Neural cell (in vitro differentiated cells): ENCODE data around the gene PICALM. TPM values are rescaled to one million over a fixed set of nuclear protein-coding genes. Genes with fewer than 3 reads are reported as not detected.

Source experiments
- H2AFZ ChIP-seq: fragments of 200-600, 300-800 bp; sonication (generic), shearing (Covaris generic); 2 replicates; pipeline ENCODE4 v1.6.0; 2014; ENCODE audit warnings: low read depth, mild to moderate bottlenecking, antibody characterized with exemption, low read length, moderate library complexity
- H3F3A ChIP-seq: fragments of 200-600 bp; shearing (Covaris generic); 2 replicates; pipeline ENCODE4 v1.6.1; 2016; ENCODE audit warnings: mild to moderate bottlenecking, moderate library complexity, mixed read lengths, antibody characterized with exemption, low read length; ENCODE audit not compliant: insufficient read depth, poor library complexity, severe bottlenecking
- H3K27ac ChIP-seq: fragments of 200-600, 300-800 bp; sonication (generic), shearing (Covaris generic); 2 replicates; pipeline ENCODE4 v1.5.1; 2014; ENCODE audit warnings: mild to moderate bottlenecking, low read length, moderate library complexity
- H3K27me3 ChIP-seq: fragments of 300-800, 200-600 bp; sonication (generic), shearing (Covaris generic); 2 replicates; pipeline ENCODE4 v1.6.0; 2014; ENCODE audit warnings: mild to moderate bottlenecking, low read depth, low read length, moderate library complexity; ENCODE audit not compliant: insufficient read depth
- H3K36me3 ChIP-seq: fragments of 300-800, 200-600 bp; sonication (generic), shearing (Covaris generic); 2 replicates; pipeline ENCODE4 v1.5.1; 2014; ENCODE audit warnings: mild to moderate bottlenecking, antibody characterized with exemption, low read length, moderate library complexity; ENCODE audit not compliant: insufficient read depth
- H3K4me2 ChIP-seq: fragments of 300-800, 200-600 bp; sonication (generic), shearing (Covaris generic); 2 replicates; pipeline ENCODE4 v1.6.0; 2014; ENCODE audit warnings: mild to moderate bottlenecking, low read length
- H3K4me3 ChIP-seq: fragments of 300-800, 200-600 bp; sonication (generic), shearing (Covaris generic); 2 replicates; pipeline ENCODE4 v1.5.1; 2014; ENCODE audit warnings: mild to moderate bottlenecking, low read length, moderate library complexity
- H3K79me2 ChIP-seq: fragments of 200-600 bp; shearing (Covaris generic); replicated peaks from 2 replicates; pipeline ENCODE4 v1.6.0; 2014; ENCODE audit warnings: mild to moderate bottlenecking, low read length, moderate library complexity; ENCODE audit not compliant: insufficient read depth
- H3K9ac ChIP-seq: fragments of 300-800, 200-600 bp; sonication (generic), shearing (Covaris generic); 2 replicates; pipeline ENCODE4 v1.6.1; 2016; ENCODE audit warnings: mild to moderate bottlenecking, low read length, mixed read lengths
- H3K9me2 ChIP-seq: fragments of 200-600 bp; shearing (Covaris generic); 2 replicates; pipeline ENCODE4 v1.6.1; 2016; ENCODE audit warnings: mild to moderate bottlenecking, low read length, mixed read lengths; ENCODE audit not compliant: insufficient read depth
- H3K9me3 ChIP-seq: fragments of 200-600, 300-800 bp; sonication (generic), shearing (Covaris generic); 2 replicates; pipeline ENCODE4 v1.6.1; 2016; ENCODE audit warnings: mild to moderate bottlenecking, mixed run types, low read length, moderate library complexity, mixed read lengths
- H4K20me1 ChIP-seq: fragments of 200-600 bp; shearing (Covaris generic); 2 replicates; pipeline ENCODE4 v1.6.1; 2016; ENCODE audit warnings: mild to moderate bottlenecking, mixed run types; ENCODE audit not compliant: insufficient read depth
- CTCF ChIP-seq: fragments of 450-650 bp; IDR thresholded peaks from 2 replicates; pipeline ENCODE4 v1.5.1; 2014; ENCODE audit warnings: antibody characterized with exemption, mild to moderate bottlenecking, moderate library complexity; ENCODE audit not compliant: poor library complexity, severe bottlenecking
- EP300 ChIP-seq: fragments of 450-650 bp; conservative IDR thresholded peaks from 2 replicates; pipeline ENCODE4 v1.6.1; 2014; ENCODE audit warnings: antibody characterized with exemption, mild to moderate bottlenecking, moderate library complexity; ENCODE audit not compliant: poor library complexity, severe bottlenecking
- EZH2 ChIP-seq: fragments of 200-600, 300-800 bp; shearing (Covaris generic), sonication (generic); IDR thresholded peaks from 2 replicates; pipeline ENCODE4 v1.6.1; 2014; ENCODE audit warnings: antibody characterized with exemption, low read length, borderline replicate concordance, mild to moderate bottlenecking; ENCODE audit not compliant: insufficient read depth, poor library complexity, severe bottlenecking
- MXI1 ChIP-seq: fragments of 450-650 bp; conservative IDR thresholded peaks from 2 replicates; pipeline ENCODE4 v1.6.1; 2014; ENCODE audit warnings: antibody characterized with exemption, mild to moderate bottlenecking; ENCODE audit not compliant: poor library complexity, severe bottlenecking
- POLR2AphosphoS5 ChIP-seq: IDR thresholded peaks from 2 replicates; pipeline ENCODE4 v1.6.1; 2012
- RAD21 ChIP-seq: fragments of 450-650 bp; conservative IDR thresholded peaks from 2 replicates; pipeline ENCODE4 v1.6.1; 2014; ENCODE audit warnings: antibody characterized with exemption, mild to moderate bottlenecking, moderate library complexity
- REST ChIP-seq: IDR thresholded peaks from 2 replicates; pipeline ENCODE4 v1.6.1; 2012; ENCODE audit warnings: borderline replicate concordance
- SMC3 ChIP-seq: fragments of 450-650 bp; conservative IDR thresholded peaks from 2 replicates; pipeline ENCODE4 v1.6.1; 2014; ENCODE audit warnings: antibody characterized with exemption, mild to moderate bottlenecking, moderate library complexity; ENCODE audit not compliant: poor library complexity
- TAF1 ChIP-seq: IDR thresholded peaks from 2 replicates; pipeline ENCODE4 v1.6.1; 2012; ENCODE audit warnings: low read depth
- polyA plus RNA-seq: library from polyadenylated mRNA; depleted of rRNA; stranded (reverse); fragments of >200 nt; gene quantifications from 2 replicates; pipeline ENCODE4 v1.2.3, GENCODE V29; 2014

The PICALM gene
- polyA plus RNA-seq, 1 donor from 2014 or later = 161 TPM

- Histone ChIP-seq H3K9me3 (no peaks in the 10 kb centered on the region), H3K9me2 (no peaks in the 10 kb centered on the region), H3K36me3 (no peaks in the 10 kb centered on the region), H3K79me2 (peaks cover 69% of the 10 kb centered on the region), H3K4me2 (no peak overlapping the region), H3K27ac (no peak overlapping the region), H3K4me3 (no peak overlapping the region), H3F3A (no peaks in the 10 kb centered on the region), H2AFZ (no peak overlapping the region), H3K27me3 (no peaks in the 10 kb centered on the region), H4K20me1 (peaks cover 9% of the 10 kb centered on the region), H3K9ac (no peak overlapping the region)
- TF ChIP-seq POLR2AphosphoS5 (no peak), REST (no peak), RAD21 (no peak), TAF1 (no peak), EP300 (no peak), CTCF (no peak), SMC3 (no peak), MXI1 (no peak), EZH2 (no peak)
These were observed 29.8 kb downstream of the PICALM start for GRCh38 chr11:86039094-86039493.

DNA sequence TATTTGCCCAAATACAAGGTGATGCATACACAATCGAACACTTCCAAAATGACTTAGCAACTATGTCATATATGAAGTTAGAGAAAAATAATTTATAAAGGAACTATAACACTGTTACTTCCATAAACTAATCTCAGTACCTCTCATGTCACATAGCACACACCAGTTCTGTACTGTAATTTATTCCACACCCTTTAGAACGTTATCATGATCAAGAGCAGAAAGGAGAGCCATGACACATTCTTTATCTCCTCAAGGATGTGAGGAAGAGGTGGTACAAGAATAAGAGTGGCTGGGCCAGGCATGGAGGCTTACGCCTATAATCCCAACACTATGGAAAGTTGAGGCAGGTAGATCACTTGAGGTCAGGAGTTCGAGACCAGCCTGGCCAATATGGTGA lies 31.1 kb downstream of the PICALM start:
- H3K27ac ChIP-seq = no peak overlapping the region
- H3K36me3 ChIP-seq = no peaks in the 10 kb centered on the region
- H3K4me3 ChIP-seq = no peak overlapping the region
- no peak overlapping the region for H2AFZ ChIP-seq
- no peaks in the 10 kb centered on the region for H3K9me3 ChIP-seq
- H3K9ac ChIP-seq = no peak overlapping the region
- TF ChIP-seq EZH2 (no peak), SMC3 (no peak), POLR2AphosphoS5 (no peak), EP300 (no peak), REST (no peak), MXI1 (no peak), RAD21 (no peak), TAF1 (no peak), CTCF (no peak)
- no peaks in the 10 kb centered on the region for H3K9me2 ChIP-seq
- peaks cover 4% of the 10 kb centered on the region for H4K20me1 ChIP-seq
- peaks cover 70% of the 10 kb centered on the region for H3K79me2 ChIP-seq
- no peaks in the 10 kb centered on the region for H3F3A ChIP-seq
- no peaks in the 10 kb centered on the region for H3K27me3 ChIP-seq
- no peak overlapping the region for H3K4me2 ChIP-seq
